Activated B cell treated with CpG ODN at 0.5 μM for 24 hours (primary cell): ENCODE measurements around the gene TGDS. TPM values are rescaled to one million over a fixed set of nuclear protein-coding genes. Genes with fewer than 3 reads are reported as not detected.

Experiments used
- ATAC-seq: fragments of 200-7000 bp; cut with Tn5 transposase; one replicate; pipeline ENCODE4 v1.10.0; 2021; ENCODE audit warnings: low read depth, mild to moderate bottlenecking, moderate library complexity
- CTCF ChIA-PET: fragments of 350-600 bp; sonication (Branson Sonifier 250); formaldehyde crosslinking; loops from one replicate; lab custom pipeline; 2021; ENCODE audit warnings: antibody characterized with exemption; lab: Charles Lee
- POLR2A ChIA-PET: fragments of 350-600 bp; sonication (Branson Sonifier 250); formaldehyde crosslinking; loops from one replicate; lab custom pipeline; 2021; ENCODE audit warnings: antibody characterized with exemption; lab: Charles Lee
- DNase-seq: peaks from one replicate; pipeline ENCODE4 v3.0.0; 2022
- H3K27ac Mint-ChIP-seq: one replicate; pipeline ENCODE4 v1.8.0; 2020; ENCODE audit warnings: mixed read lengths
- H3K27me3 Mint-ChIP-seq: one replicate; pipeline ENCODE4 v1.8.0; 2021; ENCODE audit warnings: mixed read lengths
- H3K36me3 Mint-ChIP-seq: one replicate; pipeline ENCODE4 v1.8.0; 2021; ENCODE audit warnings: low read depth, mixed read lengths
- H3K4me1 Mint-ChIP-seq: one replicate; pipeline ENCODE4 v1.8.0; 2021; ENCODE audit warnings: mixed read lengths
- H3K4me3 Mint-ChIP-seq: one replicate; pipeline ENCODE4 v1.8.0; 2020; ENCODE audit warnings: mild to moderate bottlenecking, mixed read lengths
- H3K9me3 Mint-ChIP-seq: one replicate; pipeline ENCODE4 v1.8.0; 2020; ENCODE audit warnings: mixed read lengths
- intact Hi-C: fragments of 100-400 bp; cut with micrococcal nuclease; formaldehyde crosslinking; loops from one replicate; pipeline ENCODE4 v1.15.1; 2024
- total RNA-seq: library from RNA; stranded (reverse); gene quantifications from 2 replicates; pipeline ENCODE4 v1.2.3, GENCODE V29; 2022
- TF ChIP-seq, protein P1 (sequence below): fragments of 200-600 bp; IDR thresholded peaks from one replicate; pipeline ENCODE4 v1.8.0; 2022; ENCODE audit warnings: antibody characterized with exemption, mild to moderate bottlenecking

Gene TGDS
- total RNA-seq, 1 donor from 2014 or later: 12.7 TPM

DNA sequence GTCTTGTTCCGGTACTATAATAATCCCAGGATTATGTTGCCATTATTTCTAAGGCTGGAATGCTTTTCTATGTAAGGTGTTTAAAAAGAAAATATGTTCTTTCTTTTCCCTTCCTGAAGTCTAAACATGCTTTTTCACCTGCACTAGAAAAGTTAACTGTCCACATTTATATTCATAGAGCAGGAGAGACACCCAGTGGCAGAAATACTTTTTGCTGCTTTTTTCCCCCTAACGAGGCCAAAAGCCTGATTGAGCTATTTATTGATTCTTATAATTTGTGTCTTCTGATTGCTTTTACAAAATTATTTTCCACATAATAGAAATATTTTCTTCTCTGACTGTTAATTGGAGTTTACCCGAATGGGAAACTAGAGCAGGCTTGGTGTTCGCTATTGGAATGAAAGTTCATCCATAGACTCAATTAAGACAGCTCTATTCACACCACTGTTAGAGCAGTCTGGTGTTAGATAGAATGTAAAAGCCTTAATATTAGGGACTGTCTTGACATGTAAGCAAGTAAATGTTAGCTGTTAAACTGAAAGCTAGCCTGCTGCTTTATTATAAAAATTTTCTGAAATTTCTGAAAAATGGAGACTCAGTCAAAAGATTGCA lies 21.5 kb upstream of the TGDS start:
- DNase-seq (no peak), ATAC-seq (no peak)
- ChIA-PET CTCF (interaction anchor here (0.6 to 9.2 kb wide), 18 partner anchors 9 to 1316 kb away, joined by 3 to 240 read pairs (median 5); partner anchors contain the start of gene GPR180), POLR2A (interaction anchor here (0.7 to 0.9 kb wide), 2 partner anchors 179 to 182 kb away, joined by 3 to 8 read pairs; no protein-coding TSS in a partner anchor)
- H3K4me1 Mint-ChIP-seq: peaks cover 3% of the 10 kb centered on the region
- TF ChIP-seq, protein P1, sequence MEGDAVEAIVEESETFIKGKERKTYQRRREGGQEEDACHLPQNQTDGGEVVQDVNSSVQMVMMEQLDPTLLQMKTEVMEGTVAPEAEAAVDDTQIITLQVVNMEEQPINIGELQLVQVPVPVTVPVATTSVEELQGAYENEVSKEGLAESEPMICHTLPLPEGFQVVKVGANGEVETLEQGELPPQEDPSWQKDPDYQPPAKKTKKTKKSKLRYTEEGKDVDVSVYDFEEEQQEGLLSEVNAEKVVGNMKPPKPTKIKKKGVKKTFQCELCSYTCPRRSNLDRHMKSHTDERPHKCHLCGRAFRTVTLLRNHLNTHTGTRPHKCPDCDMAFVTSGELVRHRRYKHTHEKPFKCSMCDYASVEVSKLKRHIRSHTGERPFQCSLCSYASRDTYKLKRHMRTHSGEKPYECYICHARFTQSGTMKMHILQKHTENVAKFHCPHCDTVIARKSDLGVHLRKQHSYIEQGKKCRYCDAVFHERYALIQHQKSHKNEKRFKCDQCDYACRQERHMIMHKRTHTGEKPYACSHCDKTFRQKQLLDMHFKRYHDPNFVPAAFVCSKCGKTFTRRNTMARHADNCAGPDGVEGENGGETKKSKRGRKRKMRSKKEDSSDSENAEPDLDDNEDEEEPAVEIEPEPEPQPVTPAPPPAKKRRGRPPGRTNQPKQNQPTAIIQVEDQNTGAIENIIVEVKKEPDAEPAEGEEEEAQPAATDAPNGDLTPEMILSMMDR: no peak
- no peaks in the 10 kb centered on the region for H3K27me3 Mint-ChIP-seq
- H3K36me3 Mint-ChIP-seq: peaks cover 33% of the 10 kb centered on the region
- H3K27ac Mint-ChIP-seq: no peak overlapping the region
- no peaks in the 10 kb centered on the region for H3K9me3 Mint-ChIP-seq
- no peak overlapping the region for H3K4me3 Mint-ChIP-seq
- intact Hi-C loops: loop anchor here (1.0 kb wide), 2 partner anchors 182 to 255 kb away; no protein-coding TSS in a partner anchor

DNA sequence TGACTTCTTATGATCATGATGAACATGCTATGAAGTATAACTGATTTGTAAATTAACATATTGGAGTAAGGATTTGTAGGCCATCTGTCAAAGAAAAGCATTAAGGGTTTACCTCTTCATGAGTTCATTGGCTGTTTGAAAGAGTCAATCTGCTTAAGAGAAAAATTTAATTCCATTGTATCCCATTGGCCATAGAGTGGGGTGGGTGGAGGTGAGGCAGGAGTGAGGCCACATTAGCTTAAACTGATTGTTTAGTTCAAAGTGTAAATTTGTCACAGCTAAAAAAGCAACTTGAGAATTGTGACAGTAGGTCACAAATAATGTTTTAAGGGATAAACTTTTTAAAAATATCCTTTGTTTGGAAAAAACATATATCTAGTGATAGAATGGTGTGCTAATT lies 17.1 kb upstream of the TGDS start:
- Mint-ChIP-seq H3K27me3 (no peaks in the 10 kb centered on the region), H3K4me1 (peaks cover 3% of the 10 kb centered on the region), H3K36me3 (peaks cover 36% of the 10 kb centered on the region), H3K27ac (no peak overlapping the region), H3K4me3 (no peak overlapping the region), H3K9me3 (no peaks in the 10 kb centered on the region)
- CTCF ChIA-PET: interaction anchor here (0.7 to 9.2 kb wide), 2 partner anchors 163 to 178 kb away, joined by 3 to 240 read pairs; no protein-coding TSS in a partner anchor
- intact Hi-C loops: no loop called here
- ATAC-seq: no peak
- POLR2A ChIA-PET: no interaction called here
- TF ChIP-seq, protein P1: no peak
- no peak for DNase-seq

GRCh38 chr13:94612050-94612449 lies 16.1 kb upstream of the TGDS start:
- POLR2A ChIA-PET: no interaction called here
- ATAC-seq (no peak), DNase-seq (no peak)
- intact Hi-C loops: no loop called here
- Mint-ChIP-seq H3K36me3 (peaks cover 41% of the 10 kb centered on the region), H3K4me3 (no peak overlapping the region), H3K27me3 (no peaks in the 10 kb centered on the region), H3K4me1 (peaks cover 3% of the 10 kb centered on the region), H3K9me3 (no peaks in the 10 kb centered on the region), H3K27ac (no peak overlapping the region)
- TF ChIP-seq, protein P1: no peak
- CTCF ChIA-PET: interaction anchor here (9.2 kb wide), 1 partner anchor 177 kb away, joined by 240 read pairs; no protein-coding TSS in a partner anchor

DNA sequence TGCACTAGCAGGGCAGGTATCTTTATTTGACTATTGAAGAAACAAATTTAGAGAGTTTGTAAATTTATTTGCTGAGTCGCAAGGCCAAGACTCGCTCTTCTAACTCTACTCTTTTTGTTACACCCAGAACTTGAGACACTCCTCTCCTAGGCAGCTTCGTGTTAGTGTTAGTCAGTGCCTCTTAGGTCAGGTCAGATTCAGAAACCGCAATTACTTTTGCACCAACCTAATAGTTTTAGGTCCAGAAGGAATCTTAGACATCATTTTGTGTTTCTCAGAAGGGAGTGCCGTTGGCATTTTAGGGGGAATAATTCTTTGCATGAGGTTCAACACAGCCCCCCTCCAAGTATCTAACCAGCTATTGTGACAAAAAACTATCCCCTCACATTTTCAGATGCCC lies 14.5 kb upstream of the TGDS start:
- Mint-ChIP-seq H3K9me3 (no peaks in the 10 kb centered on the region), H3K27me3 (no peaks in the 10 kb centered on the region), H3K27ac (no peak overlapping the region), H3K4me3 (no peak overlapping the region), H3K36me3 (peaks cover 51% of the 10 kb centered on the region), H3K4me1 (no peaks in the 10 kb centered on the region)
- DNase-seq (no peak), ATAC-seq (no peak)
- CTCF ChIA-PET: no interaction called here
- TF ChIP-seq, protein P1: no peak
- POLR2A ChIA-PET: no interaction called here
- intact Hi-C loops: no loop called here

DNA sequence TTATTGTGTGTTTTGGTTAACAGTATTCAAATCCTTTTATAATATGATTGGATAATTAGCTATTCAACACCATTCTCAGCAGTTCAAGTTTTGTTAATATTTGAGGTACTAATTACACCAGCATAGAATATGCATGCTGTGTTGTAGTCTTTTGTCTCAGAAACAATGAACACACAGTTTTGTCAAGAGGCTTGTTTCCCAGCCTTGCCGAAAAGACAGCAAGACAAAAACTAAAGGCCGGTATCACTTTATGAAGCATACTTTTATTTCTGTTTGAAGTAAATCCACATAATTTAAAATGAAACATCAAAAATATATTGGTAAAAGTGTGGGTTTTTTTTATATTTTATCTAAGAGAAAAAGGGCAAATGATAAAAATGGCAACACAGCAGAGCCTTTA lies 13.2 kb upstream of the TGDS start:
- Mint-ChIP-seq H3K4me3 (no peak overlapping the region), H3K27me3 (no peaks in the 10 kb centered on the region), H3K9me3 (no peaks in the 10 kb centered on the region), H3K27ac (no peak overlapping the region), H3K36me3 (peaks cover 48% of the 10 kb centered on the region), H3K4me1 (peaks cover 2% of the 10 kb centered on the region)
- intact Hi-C loops: no loop called here
- CTCF ChIA-PET: interaction anchor here (1.8 kb wide), 1 partner anchor 8 kb away, joined by 7 read pairs; no protein-coding TSS in a partner anchor
- ATAC-seq (no peak), DNase-seq (no peak)
- TF ChIP-seq, protein P1: no peak
- POLR2A ChIA-PET: no interaction called here
